ENCODE measurements around the gene PPP4R3C. TPM values are rescaled to one million over a fixed set of nuclear protein-coding genes. Genes with fewer than 3 reads are reported as not detected.
"Not testable (repeated sequence)": the region's sequence is repeated elsewhere in the genome, so short reads cannot be mapped to it uniquely, and the experiment has no call there.

Gene PPP4R3C
- not detected for total RNA-seq

DNA sequence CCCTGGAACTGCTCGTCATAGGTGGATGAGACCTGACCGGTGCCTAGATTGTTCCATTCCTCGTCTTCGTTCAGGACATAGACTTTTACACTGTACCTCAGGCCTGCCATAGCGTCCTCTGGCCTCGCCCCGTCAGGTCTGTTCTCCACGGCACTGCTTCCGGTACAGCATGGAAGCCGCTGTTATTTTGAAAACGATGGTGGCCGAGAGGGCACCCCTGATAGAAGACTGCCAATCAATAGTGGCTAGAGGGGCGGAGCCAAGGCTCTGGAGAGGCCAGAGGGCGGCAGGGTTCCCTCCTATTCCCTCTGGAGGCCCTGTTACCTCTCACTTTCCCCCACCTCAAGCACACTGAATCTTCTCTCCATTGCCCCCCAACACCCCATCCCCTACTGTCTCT, at the start of gene PPP4R3C:
TSS of gene PPP4R3C (minus strand) at position 155 of the 400 bp plus-strand sequence. CDS start at position 110, 45 bp downstream.
- DNase-seq (ENCODE audit: low spot score in 2 of 2) (no peak), FAIRE-seq (no peak)

DNA sequence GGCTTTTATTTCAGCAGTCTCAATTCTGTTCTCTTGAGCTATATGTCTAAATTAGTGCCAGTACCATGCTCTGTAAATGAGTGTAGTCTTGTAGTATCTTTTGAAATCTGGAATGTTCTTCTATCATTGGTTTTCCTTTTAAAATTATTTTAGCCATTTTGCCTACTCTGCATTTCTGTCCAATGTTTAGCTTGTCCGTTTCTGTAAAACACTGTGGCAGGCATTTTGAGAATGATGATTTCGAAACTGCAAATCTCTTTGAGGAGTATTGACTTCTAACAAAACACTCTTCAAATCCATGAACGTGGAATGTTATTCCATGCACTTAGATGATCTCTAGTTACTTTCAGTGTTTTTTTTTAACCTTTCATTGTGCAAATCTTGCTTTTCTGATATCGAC, 28.3 kb upstream of the PPP4R3C start:
- no peak for DNase-seq (ENCODE audit: low spot score in 2 of 2)
- FAIRE-seq = no peak

DNA sequence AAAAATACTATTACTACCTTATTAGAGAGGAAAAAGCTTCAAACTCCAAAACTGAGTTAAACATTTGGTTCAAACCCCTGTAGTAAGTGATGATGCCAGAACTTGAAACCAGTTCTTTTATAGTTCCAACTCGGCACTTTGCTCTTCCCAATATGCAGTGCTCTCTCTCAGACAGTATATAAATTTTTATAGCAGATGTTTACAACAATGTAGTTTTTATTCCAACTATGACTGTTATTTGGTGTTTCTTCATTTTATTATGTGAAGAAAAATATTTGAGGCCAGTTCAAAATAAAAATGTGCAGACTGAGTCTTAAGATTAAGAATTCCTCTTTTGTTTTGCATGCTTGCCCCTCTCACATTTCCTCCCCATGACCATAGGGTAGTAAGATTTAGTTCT, 2.9 kb upstream of the PPP4R3C start:
- no peak for FAIRE-seq

DNA sequence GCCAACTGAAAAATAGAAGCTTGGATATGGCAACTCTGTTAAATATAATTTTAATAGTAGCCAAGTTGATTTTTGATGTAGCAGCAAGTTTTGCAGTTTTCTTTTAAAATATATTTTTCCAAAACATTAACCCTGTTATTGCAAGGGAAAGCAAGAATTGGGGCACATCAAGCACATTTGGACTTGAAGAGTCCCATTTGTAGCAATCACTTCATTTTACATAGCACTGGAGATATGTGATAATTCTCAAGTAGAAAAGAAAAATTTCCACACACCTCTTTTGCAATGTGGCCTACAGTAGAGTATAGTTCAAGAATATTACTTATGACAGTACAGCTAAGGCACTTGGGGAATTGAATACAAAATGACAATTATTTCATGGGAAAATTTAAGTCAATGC, 1.9 kb upstream of the PPP4R3C start:
- FAIRE-seq = no peak
- no peak for DNase-seq (ENCODE audit: low spot score in 2 of 2)

More for the DNA sequence above, 2.9 kb upstream of the PPP4R3C start:
- no peak for DNase-seq (ENCODE audit: low spot score in 2 of 2)

DNA sequence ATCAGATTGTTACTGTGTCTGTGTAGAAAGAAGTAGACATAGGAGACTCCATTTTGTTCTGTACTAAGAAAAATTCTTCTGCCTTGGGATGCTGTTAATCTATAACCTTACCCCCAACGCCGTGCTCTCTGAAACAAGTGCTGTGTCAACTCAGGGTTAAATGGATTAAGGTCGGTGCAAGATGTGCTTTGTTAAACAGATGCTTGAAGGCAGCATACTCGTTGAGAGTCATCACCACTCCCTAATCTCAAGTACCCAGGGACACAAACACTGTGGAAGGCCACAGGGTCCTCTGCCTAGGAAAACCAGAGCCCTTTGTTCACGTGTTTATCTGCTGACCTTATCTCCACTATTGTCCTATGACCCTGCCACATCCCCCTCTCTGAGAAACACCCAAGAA, 4.0 kb downstream of the PPP4R3C start:
- not testable (repeated sequence) for DNase-seq (ENCODE audit: low spot score in 2 of 2)

DNA sequence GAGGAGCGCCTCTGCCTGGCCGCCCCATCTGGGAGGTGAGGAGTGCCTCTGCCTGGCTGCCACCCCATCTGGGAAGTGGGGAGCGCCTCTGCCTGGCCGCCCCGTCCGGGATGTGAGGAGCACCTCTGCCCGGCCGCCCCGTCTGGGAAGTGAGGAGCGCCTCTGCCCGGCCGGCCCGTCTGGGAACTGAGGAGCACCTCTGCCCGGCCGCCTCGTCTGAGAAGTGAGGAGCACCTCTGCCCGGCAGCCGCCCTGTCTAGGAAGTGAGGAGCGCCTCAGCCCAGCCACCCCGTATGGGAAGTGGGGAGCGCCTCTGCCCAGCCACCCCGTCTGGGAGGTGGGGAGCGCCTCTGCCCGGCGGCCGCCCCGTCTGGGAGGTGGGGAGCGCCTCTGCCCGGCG, 4.6 kb downstream of the PPP4R3C start:
- FAIRE-seq; DNase-seq (ENCODE audit: low spot score in 2 of 2): not testable (repeated sequence)

More for the DNA sequence above, 4.0 kb downstream of the PPP4R3C start:
- FAIRE-seq = not testable (repeated sequence)

DNA sequence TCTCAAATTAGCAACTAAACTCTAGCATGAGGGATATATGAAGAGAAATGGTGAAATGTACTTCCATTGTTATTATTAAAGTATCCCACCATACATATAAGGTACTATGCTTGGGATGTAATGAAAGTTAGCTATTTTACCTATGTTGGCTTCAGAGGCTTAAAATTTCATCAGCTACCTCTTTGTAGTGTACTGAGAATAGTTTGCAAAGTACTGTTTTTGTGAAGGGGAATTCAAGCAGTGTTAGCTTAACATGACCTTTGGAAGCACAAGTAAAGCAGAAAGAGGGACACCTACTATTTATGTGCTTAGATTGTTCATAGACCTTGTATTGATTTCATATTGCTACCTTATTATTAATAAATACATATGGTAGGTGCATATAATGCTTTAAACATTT, 11.8 kb downstream of the PPP4R3C start:
- no peak for FAIRE-seq
- DNase-seq (ENCODE audit: low spot score in 2 of 2) = no peak

DNA sequence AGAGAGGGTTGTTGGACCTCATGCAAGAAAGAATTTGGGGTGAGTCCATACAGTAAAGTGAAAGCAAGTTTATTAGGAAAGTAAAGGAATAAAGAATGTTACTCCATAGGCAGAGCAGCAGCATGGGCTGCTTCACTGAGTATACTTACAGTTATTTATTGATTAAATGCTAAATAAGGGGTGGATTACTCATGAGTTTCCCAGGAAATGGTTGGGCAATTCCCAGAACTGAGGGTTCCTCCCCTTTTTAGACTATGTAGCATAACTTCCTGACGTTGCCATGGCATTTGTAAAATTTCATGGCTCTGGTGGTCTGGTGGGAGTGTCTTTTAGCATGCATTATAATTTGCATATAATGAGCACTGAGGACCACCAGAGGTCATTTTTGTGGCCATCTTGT, 16.7 kb downstream of the PPP4R3C start:
- no peak for FAIRE-seq
- no peak for DNase-seq (ENCODE audit: low spot score in 2 of 2)

DNA sequence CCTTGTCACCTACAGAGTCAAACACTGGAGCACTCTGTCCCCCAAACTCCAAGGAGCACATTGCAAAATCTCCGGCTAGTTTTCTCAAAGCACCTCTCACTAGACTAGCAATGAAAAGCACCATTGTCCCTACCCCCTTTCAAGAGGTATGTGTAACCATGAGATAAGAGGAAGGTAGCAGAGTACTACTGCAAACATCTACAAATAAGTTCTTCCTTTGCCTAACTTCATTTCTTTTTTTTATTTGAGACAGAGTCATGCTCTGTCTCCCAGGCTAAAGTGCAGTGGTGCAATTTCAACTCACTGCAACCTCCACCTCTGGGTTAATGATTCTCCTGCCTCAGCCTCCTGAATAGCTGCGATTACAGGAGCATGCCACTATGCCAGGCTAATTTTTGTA, 17.7 kb downstream of the PPP4R3C start:
- no peak for FAIRE-seq
- DNase-seq (ENCODE audit: low spot score in 2 of 2) = no peak

DNA sequence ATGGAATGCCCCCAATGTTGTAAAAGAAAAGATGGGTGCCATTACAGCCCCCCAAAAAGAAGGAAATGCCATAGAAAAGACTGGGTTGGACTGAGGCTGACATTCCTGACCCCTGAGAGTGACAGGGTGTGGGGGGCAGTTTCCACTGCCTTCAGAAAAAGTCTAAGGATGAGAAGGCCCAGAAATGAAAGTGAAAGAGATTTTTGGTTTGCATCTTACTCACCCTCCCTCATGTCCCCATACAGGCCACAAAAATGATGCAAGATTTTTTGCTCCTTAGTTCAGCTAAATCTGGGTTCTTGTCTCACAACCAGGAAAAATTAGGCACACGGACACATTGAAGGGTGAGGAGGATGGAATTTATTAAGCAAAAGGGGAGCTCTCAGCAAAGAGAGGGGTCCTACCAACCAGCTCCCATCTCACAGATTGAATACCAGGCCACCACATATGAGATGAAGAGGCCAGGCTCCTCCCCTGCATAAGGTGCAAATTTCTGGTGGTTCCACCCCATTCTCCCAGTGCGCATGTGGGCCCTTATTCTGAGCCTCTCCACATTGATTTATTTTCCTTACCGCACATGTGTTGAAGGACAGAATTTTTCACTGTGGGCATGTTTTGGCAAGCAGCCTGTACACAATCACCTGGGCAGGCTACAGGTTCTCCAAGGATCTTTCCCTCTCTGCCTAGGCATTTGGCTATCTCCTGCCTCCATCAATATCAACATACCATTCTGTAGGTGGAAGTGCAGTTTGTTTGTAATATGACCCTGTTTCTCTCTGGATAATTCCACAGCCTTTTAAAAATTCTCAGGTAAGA, 18.8 kb downstream of the PPP4R3C start:
- FAIRE-seq = no peak
- no peak for DNase-seq (ENCODE audit: low spot score in 2 of 2)

DNA sequence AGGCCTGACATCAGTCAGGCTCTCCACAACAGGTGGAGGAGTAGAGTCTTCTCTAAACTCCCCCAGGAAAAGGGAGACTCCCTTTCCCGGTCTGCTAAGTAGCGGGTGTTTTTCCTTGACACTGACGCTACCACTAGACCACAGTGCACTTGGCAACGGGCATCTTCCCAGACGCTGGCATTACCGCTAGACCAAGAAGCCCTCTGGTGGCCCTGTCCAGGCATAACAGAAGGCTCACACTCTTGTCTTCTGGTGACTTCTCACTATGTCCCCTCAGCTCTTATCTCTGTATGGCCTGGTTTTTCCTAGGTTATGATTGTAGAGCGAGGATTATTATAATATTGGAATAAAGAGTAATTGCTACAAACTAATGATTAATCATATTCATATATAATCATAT, 20.7 kb downstream of the PPP4R3C start:
- not testable (repeated sequence) for FAIRE-seq

DNA sequence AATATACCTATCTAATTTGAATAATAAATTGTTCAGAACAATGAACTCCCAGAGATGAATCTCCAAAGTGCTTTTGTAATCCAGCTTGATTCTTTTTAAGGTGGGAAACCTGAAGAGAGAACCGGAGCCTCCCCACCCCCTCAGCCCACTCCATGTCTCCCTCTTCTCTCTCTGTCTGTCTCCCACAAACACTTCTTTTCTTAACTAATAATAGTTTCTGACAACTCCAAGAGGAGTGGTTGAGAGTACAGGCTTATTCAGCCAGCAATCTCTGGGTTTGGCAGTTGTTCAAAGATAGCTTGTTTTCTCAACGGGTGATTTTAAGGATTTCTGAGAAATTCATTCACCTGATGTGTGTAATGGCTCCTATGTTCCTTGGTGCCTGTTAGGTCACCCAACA, 23.4 kb downstream of the PPP4R3C start:
- DNase-seq (ENCODE audit: low spot score in 2 of 2) = no peak
- FAIRE-seq = no peak

More for the DNA sequence above, 20.7 kb downstream of the PPP4R3C start:
- DNase-seq (ENCODE audit: low spot score in 2 of 2) = not testable (repeated sequence)

DNA sequence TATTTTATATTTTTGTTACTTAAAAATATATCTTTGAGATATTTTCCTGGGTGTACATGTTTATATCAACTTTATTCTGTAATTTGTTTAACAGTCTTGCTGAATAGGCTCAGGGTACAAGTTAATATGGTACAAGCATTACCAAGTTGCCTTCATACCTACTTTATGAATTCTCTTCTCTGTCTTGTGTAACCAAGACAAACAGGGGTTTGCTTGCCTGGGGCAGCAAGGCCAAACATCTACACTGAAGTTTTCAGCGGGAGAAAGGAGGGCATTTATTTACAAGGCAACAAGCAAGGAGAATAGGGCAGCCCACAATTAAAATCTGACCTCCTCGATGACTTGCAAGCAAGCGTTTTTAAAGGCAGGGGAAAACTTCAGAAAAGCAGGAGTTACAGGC, 24.2 kb downstream of the PPP4R3C start:
- DNase-seq (ENCODE audit: low spot score in 2 of 2) (no peak), FAIRE-seq (no peak)

DNA sequence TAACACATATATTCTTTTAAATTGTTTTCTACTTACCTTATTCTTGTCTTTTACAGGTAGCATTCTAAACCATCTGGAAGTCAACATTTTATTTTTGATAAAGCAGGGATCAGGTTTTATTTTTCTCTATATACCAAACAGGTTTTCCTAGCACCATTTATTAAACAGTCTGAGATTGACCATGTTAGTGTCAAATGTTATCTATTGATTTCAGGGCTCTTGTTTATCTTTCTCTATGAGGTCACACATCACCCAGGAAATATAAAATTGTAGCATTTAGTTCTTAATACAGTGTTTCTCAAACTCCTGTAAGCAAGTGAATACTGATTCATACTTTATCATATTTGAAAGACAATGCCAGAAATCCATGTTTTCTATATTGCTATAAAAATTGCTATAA, 28.1 kb downstream of the PPP4R3C start:
- no peak for DNase-seq (ENCODE audit: low spot score in 2 of 2)
- FAIRE-seq = no peak

Other genes starting within 250 kb of the PPP4R3C start
- not detected for gene DCAF8L2, start 127.0 kb upstream of the PPP4R3C start, total RNA-seq